Camera-type eye (tissue), 1 donor: Measurements from ENCODE around the gene SMYD3. TPM values are rescaled to one million over a fixed set of nuclear protein-coding genes. Genes with fewer than 3 reads are reported as not detected.

Experiments
- total RNA-seq: library from RNA; depleted of rRNA; stranded (reverse); fragments of >200 nt; gene quantifications from one replicate; pipeline ENCODE4 v1.2.3, GENCODE V29; 2014

The SMYD3 gene
- 37.1 TPM for total RNA-seq

GRCh38 chr1:246506674-246507481 is at the start of gene SMYD3:
Gene SMYD3 (minus strand): TSS chr1:246507279.

Other genes starting within 250 kb of the SMYD3 start
- 21.7 TPM for gene TFB2M, start 59.0 kb upstream of the SMYD3 start, total RNA-seq
- 40.8 TPM for gene CNST, start 59.2 kb upstream of the SMYD3 start, total RNA-seq
- gene SCCPDH, start 217.1 kb upstream of the SMYD3 start, total RNA-seq = 50.0 TPM